Activated T-cell treated with anti-CD3 and anti-CD28 coated beads, Interleukin-2, amount 50 U/mL, for 48 hours (primary cell): ENCODE data around the gene AKR1C3.
"Not testable (repeated sequence)": the region's sequence is repeated elsewhere in the genome, so short reads cannot be mapped to it uniquely, and the experiment has no call there.

Source experiments
- DNase-seq, 2 experiments: peaks; one replicate each; pipeline ENCODE4 v3.0.0-alpha.2; 2020

The AKR1C3 gene

DNA sequence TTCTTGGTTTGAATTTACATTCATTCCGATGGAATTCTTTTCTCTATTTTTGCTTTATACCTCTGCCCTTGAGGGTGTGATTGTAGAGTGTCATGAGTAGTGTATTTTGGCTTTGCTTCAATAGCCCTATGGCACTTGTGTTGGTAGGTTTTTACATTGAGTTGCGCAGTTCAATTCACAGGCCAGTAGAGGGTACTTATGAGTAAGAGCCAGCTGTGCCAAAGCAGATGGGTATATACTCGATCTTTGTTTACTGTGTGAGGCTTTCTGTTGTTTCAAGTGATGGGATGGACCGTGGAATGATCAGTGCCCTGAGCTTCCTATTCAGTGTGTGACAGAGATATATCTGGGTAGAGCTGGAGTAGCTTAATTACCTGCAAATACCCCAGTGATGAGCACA, 4.3 kb upstream of the AKR1C3 start:
- DNase-seq: no peak

DNA sequence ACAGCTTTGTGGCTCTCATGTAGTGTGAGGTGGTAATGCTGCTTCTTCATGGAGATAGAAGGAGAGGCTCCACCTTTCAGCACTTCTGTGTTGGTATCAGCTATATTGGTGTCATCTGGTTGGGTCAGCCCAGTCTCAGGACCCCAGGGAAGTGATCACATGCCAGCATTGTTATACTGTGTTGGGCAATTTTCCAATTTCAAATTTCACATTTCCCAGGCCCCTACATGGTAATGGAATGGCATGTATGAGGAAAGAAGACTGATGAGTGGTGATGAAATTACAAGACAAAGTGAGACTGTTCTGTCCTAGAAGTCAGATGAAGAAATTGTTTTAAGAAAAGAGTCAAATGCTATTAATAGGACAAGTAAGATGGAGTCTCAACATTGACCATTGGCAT, 3.7 kb upstream of the AKR1C3 start:
- DNase-seq: no peak

DNA sequence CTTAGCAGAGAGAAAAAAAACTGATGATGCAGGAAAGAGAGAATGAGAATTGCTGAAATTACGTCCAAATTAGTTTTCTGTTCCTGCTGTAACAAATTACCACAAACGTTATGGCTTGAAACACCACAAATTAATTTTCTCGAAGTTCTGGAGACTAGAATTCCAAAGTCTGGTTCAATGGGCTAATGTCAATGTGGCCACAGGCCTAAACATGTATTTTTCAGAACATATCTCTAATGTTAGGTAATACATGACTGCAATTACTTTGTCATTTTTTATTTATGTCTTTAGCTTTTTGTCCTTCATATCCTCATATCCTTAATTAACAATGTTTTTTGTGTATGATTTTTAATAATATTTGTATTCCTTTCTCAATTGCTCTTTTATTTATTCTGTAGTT, 3.0 kb upstream of the AKR1C3 start:
- no peak for DNase-seq

DNA sequence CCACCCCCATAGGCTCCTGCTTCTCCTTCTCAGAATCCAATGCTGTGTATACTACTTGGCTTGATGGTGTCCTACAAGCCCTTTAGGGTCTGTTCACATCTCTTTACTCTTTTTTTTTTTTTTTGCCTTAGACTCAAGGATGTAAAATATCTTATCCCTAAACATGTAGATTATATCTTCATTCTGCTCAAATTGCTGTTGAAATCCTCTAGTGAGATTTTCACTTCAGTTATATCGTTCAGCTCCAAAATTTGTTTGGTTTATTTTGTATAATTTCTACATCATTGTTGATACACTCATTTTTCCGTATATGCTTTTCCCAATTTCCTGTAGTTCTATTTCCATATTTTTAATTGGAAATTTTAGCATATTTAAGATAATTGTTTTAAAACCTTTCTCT, 1.8 kb upstream of the AKR1C3 start:
- no peak for DNase-seq

DNA sequence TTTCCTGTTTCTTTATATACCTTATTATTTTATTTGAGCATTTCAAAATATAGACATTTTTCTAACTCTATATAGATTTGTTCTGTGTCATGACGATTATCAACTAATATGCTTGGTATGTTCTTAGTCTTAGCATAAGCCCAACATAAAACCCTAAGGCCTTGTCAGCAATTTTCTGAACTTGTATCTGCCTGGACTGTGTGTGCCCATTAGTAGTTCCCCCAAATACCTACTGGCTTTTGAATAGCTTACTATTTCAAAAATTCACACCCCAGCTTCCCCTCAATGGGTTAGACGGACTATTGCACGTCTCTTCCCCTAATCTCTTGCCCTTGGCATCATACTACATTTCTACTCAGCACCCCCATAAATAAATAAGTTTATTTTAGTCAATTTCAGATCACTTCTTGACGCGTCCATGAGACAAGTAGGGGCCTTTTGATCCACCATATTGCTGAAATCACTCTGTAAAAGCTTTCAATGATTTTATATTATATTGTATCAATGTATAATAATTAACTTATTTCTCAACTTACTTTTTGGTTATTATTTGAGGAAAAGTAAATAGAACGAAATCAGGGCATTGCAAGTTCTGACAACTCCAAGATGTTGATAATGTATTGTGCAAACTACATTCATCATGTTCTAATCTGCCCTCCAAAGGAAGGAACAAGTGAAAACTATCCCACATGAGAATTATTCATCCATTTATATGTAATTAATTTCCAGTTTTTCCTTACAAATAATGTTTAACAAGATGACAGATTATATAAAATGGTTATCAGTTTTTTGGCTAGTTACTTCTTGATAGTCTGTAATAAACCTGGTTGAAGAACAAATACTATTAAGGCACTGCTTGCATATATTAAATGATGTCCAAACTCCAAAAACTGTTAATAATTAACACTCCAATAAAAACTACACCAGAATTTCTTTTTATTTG, 1.1 kb upstream of the AKR1C3 start:
- no peak for DNase-seq

DNA sequence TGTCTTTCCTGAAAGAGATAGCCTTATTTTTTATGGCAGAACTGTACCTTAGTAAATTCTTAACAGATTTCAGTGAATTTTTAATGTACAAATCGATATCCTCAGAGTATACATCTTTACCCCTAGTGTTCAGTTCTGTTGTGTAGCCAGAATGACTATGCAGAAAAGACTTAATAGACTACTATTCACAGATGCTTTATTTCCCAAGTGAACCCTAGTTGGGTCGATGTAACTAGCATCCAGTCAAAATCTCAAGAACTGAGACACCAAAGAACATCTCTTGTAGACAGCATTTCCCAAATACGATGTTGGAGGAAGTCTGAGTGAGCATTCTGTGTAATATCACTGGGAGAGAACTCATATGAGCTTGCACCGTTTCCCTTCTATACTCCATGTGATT, 1.5 kb downstream of the AKR1C3 start:
- no peak for DNase-seq

DNA sequence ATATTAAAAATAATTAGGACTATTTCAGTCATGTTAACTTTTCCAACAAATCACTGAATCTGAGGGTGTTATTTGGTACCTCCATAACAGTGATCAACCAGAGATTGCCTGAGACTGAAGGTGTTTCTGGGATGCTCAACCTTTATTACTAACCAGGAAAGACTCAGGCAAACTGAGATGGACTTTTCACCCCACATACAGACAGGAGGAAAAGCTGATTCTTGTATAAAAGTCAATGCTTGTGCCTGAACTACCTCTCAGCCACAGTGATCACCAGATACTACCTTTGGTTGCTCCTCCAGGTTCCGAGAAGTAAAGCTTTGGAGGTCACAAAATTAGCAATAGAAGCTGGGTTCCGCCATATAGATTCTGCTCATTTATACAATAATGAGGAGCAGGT, 1.9 kb downstream of the AKR1C3 start:
- no peak for DNase-seq

DNA sequence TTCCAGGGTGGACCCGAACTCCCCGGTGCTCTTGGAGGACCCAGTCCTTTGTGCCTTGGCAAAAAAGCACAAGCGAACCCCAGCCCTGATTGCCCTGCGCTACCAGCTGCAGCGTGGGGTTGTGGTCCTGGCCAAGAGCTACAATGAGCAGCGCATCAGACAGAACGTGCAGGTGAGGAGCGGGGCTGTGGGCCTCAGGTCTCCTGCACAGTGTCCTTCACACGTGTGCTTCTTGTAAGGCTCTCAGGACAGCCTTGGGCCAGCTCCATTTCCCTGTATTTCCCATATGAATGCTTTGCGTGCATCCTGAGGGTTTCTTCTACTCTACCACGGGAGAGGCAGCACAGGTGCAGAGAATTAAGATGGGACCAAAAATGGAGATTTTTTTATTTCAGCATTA, 8.3 kb downstream of the AKR1C3 start:
- not testable (repeated sequence) for DNase-seq

DNA sequence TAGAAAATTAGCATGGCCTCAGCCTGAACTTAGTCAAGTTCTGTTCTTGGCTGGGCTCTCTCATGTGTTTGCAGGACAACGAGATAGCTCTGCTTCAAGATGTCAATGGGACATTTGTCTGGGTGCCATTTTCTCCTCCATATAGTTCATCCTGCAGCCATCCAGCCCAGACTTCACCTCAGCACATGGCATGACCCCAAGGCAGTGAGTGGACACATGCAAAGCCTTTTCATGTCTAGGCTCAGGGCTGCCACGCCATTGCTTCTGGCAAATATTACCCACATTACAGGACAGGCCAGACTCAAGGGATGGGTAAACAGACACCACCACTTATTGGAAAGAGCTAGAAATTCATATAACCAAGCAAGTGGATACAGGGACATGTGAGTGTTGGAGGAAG, 9.3 kb downstream of the AKR1C3 start:
- no peak for DNase-seq

DNA sequence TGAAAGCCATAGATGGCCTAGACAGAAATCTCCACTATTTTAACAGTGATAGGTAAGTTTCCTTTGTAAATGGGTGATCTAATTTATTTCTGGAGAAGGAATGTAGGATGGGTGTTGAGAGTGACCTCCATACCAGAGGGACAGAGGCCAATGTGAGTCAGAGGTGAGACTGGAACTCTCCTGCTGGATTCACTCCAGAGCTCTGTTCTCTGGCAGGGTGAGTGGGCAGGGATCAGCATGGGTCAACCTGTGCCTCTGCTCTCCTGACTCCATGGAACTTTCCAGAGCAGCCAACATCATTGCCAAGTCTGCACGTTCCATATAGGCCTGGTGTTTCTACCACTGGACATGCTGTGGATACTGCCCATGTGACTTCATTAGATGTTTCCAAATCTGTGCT, 11.4 kb downstream of the AKR1C3 start:
- no peak for DNase-seq

DNA sequence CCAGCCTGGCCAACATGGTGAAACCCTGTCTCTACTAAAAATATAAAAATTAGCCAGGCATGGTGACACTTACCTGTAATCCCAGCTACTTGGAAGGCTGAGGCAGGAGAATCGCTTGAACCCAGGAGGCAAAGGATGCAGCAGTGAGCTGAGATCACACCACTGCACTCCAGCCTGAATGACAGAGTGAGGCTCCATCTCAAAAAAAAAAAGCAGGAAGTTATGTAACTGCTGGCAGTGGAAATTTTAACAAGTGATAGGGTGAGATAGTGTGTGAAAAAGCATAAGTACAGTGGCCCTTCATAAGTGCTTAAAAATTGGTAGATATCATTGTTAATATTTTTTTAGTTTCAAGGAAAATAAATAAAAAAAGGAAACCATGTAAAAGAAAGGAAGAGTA, 12.3 kb downstream of the AKR1C3 start:
- DNase-seq: no peak

DNA sequence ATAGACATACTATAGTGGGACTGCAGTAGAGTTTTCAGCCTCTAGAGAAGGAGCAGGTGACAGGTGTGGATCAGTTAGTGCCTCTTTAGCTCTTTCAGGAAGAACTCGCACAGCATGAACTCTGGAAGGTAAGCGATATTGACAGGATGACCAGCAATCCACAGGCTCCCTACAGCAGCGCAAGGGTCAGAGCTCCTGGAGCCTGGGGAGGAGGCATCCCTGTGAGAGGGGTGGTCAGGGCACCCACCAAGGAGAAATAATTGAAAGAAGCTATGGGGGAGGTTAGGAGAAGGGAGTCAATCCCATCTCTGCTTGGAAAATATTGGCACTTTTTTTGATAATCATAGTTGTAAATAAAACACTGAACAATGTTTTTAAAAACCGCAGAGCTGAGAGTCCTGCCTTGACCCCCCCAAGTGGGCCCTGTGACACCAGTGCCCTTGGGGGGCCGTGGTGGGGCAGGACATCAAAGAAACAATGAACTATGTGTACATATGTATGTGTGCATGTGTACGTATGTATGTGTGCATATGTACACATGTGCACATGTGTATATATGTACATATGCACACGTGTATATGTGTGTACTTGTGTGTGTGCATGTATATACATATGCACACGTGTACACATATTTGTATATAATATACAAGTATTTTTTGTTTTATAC, 13.8 kb downstream of the AKR1C3 start:
- DNase-seq: no peak

DNA sequence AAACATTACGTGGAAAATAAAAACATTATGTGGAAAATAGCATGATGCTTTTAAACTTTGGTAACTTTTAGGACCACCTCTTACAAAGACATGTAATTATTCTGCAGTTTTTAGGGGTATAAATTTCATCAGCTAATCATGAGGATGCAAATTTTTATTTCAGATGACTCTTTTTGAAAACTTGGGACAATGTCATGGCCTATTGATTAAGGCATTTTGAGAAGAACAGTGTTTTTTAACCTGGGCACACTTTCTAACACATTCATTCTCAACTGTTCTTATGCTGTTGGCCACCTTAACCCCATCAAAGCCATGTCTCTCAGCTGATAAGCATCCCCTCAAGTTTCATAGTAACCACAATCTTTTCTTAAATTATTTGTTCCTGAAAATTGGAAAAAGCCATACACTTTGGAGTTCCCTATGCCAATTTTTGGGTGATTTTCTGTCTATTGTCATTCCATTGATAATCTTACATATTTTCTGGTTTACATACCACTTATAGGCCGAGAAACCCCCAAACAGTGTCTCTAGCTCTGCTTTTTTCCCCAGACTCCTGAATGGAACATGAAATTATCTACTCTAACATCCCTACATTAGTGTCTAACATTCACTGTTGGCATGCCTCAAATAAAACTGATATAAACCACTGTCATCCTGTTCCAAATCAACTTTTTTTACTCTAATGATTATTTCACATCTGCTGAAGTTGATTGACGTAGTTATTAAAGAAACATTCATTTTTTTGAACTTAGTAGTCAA, 14.6 kb downstream of the AKR1C3 start:
- no peak for DNase-seq

DNA sequence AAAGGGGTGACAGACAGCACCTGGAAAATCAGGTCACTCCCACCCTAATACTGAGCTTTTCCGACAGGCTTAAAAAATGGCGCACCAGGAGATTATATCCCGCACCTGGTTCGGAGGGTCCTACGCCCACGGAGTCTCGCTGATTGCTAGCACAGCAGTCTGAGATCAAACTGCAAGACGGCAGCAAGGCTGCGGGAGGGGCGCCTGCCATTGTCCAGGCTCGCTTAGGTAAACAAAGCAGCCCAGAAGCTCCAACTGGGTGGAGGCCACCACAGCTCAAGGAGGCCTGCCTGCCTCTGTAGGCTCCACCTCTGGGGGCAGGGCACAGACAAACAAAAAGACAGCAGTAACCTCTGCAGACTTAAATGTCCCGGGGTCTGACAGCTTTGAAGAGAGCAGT, 15.6 kb downstream of the AKR1C3 start:
- DNase-seq: not testable (repeated sequence)

DNA sequence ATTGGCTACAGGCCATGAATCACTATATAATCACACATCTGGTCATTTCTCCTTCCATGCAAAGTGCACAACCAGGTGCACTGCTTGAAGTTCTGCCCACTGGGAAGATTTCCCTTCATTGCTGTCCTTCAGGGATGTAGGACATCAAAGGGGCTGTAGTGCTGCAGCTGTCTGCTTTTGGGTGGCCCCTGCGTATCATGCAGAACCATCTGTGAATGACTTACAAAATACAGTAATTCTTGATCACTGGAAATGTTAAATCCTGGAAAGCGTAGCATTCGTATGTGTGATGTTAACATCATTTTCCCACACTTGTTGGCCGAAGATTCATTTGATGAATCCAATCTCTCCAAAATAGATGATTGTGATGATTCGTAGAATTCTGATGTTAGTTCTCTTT, 22.4 kb downstream of the AKR1C3 start:
- no peak for DNase-seq

DNA sequence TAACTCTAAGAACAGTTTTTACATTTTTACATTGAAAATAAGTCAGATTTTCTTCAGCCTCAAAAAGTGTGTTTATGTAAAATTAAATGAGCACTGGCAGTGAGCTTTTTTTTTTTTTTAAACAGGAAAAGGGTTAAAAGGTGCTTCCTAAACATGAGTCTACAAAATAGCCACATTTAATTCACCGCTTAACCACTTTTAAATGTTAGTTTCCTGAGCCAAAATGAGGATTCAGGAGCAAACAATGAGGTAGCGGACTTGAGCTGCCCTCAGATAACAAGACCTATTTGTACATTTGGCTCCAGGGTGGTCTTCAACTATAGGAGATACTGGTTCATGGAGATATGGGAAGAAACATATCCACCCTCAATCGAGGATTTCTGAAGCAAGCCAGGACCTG, 22.8 kb downstream of the AKR1C3 start:
- DNase-seq: no peak

DNA sequence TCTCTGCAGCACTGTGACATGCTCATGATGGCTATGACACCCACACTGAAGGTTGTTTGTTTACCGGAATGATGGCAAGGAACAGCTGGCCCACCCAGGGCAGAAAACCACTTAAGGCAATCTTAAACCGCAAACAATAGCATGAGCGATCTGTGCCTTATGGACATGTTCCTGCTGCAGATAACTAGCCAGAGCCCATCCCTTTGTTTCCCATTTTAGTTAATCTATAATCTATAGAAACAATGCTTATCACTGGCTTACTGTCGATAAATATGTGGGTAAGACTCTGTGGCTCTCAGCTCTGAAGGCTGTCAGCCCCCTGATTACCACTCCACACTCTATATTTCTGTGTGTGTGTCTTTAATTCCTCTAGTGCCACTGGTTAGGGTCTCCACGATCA, 25.8 kb downstream of the AKR1C3 start:
- DNase-seq: not testable (repeated sequence)

DNA sequence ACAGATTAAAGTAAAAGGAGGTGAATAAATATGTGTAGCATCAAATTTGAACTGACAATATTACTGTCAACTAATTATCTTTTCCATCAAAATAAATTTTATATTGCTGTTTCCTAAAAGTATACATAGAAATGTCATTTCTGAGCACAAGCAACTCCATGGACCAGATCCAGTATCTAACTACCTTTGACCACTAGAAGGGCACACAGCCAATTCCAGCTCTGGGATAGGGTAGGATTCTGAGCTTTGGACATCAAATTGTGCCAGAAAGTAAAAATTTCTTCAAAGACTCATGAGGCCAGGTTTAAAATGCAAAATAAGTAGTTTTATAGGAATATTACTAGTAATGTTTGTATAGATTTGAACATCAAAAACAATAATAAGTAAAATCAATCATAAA, 29.7 kb downstream of the AKR1C3 start:
- DNase-seq: no peak

DNA sequence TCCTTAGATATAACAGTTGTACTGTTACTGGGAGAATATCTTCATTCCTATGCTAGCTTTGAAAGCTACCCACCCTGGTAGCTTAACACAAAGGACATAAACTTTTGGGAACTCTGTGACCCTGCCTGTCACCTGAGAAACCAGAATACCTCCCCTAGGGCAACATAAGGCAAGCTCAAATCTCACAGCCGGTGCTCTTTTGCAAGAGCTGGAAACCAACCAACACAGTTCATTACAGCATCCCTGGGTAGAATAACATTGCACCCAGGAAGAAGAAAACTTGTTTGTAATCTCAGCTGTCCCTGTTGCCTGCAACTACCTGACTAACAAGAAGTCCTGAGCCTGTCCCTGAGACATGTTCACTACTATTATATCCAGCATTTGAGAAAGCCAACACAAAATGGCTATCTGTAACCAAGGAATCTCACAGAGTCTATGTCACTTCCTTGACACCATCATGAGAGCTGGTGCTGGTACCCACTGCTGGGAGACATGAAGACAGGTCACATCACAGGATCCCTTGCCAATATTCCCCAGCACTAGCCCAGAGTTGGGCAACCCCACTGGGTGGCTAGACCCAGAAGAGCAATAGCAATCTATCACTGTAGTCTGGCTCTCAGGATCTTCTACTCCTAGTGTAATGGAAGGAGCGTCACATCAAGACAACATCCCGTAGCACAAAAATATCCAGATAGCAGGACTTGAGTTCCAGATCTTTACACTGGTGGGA, 31.3 kb downstream of the AKR1C3 start:
- DNase-seq: no peak

DNA sequence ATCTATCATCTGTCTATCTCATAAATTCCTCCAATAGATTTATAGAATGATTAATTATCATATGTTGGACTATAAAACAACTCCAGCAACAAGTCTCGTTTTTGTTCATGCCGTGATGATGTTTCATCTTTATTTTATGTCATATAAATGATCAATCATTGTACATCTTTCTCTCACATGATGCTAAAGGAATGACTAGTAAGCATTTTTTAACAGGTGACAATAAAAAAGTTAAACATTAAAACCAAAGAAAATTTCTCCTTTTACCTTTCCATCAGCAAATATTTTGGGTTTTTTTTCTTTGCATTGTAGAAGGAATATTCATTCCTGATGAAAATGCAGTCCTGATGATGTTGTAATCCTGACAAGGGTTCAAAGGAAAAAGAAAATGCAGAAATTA, 41.4 kb downstream of the AKR1C3 start:
- DNase-seq: no peak

DNA sequence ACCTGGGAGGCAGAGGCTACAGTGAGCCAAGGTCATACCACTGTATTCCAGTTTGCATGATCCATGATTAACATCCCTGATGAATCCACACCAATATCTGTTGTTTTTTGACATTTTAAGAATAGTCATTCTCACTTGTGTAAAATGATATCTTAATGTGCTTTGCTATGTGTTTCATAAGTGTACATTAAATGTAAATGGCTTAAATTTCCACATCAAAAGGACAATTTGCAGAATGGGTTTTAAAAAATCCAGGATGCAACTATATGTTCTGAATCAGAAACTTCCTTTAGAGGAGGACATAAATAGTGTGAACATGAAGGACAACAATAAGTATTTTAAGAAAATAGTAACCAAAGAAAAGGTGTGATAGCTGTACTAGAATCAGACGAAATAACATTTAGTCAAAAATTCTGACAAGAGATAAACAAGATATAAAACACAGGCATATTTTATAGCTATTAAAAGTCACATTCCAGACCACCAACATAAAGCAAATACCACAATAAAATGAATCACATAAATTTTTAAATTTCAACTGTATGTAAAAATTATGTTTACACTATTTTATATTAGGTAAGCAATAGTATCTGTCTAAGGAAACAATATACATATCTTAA, 42.4 kb downstream of the AKR1C3 start:
- no peak for DNase-seq

DNA sequence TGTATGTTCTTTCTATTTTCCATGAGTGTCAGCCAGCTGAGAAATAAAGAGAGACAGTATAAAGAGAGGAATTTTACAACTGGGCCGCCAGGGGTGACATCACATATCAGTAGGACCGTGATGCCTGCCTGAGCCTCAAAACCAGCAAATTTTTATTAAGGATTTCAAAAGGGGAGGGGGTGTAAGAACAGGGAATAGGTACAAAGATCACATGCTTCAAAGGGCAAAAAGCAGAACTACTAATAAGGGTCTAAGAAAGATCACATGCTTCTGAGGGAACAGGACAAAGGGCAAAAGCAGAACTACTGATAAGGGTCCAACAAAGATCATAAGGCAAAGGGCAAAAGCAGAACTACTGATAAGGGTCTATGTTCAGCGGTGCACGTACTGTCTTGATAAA, 43.5 kb downstream of the AKR1C3 start:
- DNase-seq: not testable (repeated sequence)

DNA sequence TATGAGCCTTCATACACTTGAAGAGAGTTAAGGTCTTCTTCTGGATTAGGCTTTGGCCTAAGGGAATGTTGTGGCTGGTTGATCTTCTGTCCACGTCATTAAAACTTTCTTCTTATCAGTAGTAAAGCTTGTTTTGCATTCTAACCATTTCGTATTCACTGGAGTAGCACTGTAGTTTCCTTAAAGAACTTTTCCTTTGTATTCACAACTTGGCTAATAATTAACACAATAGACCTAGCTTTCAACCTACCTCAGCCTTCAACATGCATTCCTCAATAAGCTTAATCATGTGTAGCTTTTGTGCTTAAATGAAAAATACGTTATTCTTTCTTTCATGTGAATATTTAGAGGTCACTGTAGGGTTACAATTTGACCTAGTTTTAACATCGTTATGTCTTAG, 48.0 kb downstream of the AKR1C3 start:
- no peak for DNase-seq
